ENCODE results near the gene SLC37A2.
"Not testable (repeated sequence)": the region's sequence is repeated elsewhere in the genome, so short reads cannot be mapped to it uniquely, and the experiment has no call there.

SLC37A2 gene

GRCh38 chr11:125084761-125085231 is 21.7 kb downstream of the SLC37A2 start:
- H3K27ac ChIP-seq (ENCODE audit: low read depth, low read length, severe bottlenecking): no peak overlapping the region
- H3K4me3 ChIP-seq (ENCODE audit: extremely low read depth, insufficient read depth, low read length, poor library complexity, severe bottlenecking): no peak overlapping the region
- 84 to 94% methylated on average over 2 to 8 of the region's 8 CpGs for WGBS, 2 experiments (ENCODE audit: insufficient coverage in 2 of 2)
- no peaks in the 10 kb centered on the region for H3K9me3 ChIP-seq (ENCODE audit: control insufficient read depth, low read length)
- H3K36me3 ChIP-seq (ENCODE audit: control insufficient read depth, insufficient read depth, low read length): no peaks in the 10 kb centered on the region
- no peaks in the 10 kb centered on the region for H3K4me1 ChIP-seq (ENCODE audit: control insufficient read depth, insufficient read depth, low read length, poor library complexity, severe bottlenecking)

DNA sequence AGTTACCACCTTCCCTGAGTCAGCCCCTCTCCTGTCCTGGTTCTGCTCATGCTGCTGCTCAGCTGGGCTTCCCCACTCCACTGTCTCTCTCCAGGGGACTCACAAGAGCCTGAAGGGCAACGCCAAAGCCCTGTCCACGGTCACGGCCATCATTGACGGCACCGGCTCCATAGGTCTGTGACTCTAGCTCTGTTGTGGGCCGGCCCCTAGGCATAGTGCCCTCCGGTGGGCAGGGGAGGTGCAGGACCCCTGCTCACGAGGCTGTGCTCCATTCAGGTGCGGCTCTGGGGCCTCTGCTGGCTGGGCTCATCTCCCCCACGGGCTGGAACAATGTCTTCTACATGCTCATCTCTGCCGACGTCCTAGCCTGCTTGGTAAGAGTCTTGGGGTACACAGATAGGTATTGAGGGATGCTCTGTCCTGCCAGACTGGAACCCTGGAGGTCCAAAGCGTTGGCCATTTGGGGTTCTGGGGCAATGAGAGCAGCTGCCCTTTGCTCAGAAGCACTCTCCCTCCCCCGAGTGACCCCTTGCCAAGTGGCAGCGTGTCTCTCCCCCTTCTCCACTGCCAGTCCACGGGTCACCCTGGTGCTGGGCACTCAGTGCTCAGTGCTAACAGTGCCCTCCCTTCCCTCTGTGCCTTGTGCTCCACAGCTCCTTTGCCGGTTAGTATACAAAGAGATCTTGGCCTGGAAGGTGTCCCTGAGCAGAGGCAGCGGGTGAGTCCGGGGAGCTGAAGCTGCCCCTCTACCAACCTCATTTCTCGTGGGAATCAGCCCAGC is 22.4 kb downstream of the SLC37A2 start:
- 77 to 88% methylated on average over 15 to 17 of the region's 20 CpGs for WGBS, 2 experiments (ENCODE audit: insufficient coverage in 2 of 2)
- Histone ChIP-seq H3K27ac (ENCODE audit: low read depth, low read length, severe bottlenecking) (no peak overlapping the region), H3K4me3 (ENCODE audit: extremely low read depth, insufficient read depth, low read length, poor library complexity, severe bottlenecking) (no peak overlapping the region)

GRCh38 chr11:125086633-125087296 is 23.7 kb downstream of the SLC37A2 start:
- Histone ChIP-seq H3K27ac (ENCODE audit: low read depth, low read length, severe bottlenecking) (no peak overlapping the region), H3K36me3 (ENCODE audit: control insufficient read depth, insufficient read depth, low read length) (no peaks in the 10 kb centered on the region), H3K9me3 (ENCODE audit: control insufficient read depth, low read length) (no peaks in the 10 kb centered on the region), H3K4me3 (ENCODE audit: extremely low read depth, insufficient read depth, low read length, poor library complexity, severe bottlenecking) (no peak overlapping the region), H3K4me1 (ENCODE audit: control insufficient read depth, insufficient read depth, low read length, poor library complexity, severe bottlenecking) (peaks cover 4% of the 10 kb centered on the region)
- WGBS, 2 experiments (ENCODE audit: insufficient coverage in 2 of 2): 87 to 90% methylated on average over 8 to 14 of the region's 14 CpGs

More for the DNA sequence above, 22.4 kb downstream of the SLC37A2 start:
- Histone ChIP-seq H3K4me1 (ENCODE audit: control insufficient read depth, insufficient read depth, low read length, poor library complexity, severe bottlenecking) (no peaks in the 10 kb centered on the region), H3K36me3 (ENCODE audit: control insufficient read depth, insufficient read depth, low read length) (no peaks in the 10 kb centered on the region), H3K9me3 (ENCODE audit: control insufficient read depth, low read length) (no peaks in the 10 kb centered on the region)

DNA sequence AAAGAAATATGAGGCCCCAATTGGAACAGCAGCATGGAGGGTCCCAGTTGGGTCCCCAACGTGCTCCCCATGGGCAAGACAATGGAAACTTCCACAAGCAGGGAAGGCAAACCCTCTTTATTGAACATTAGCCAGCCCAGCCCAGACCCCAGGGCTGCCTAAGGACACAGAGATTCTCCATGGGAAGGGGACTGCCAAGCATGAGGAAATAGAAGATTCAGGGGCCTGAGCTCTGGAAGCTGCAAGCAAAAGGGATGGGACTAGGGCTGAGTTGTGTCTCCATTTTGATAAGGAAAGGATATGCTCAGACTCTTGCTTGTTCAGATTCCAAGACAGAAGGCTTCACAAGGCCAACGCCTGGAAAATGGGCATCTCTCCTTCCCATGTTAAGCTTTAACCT is 25.0 kb downstream of the SLC37A2 start:
- 85 to 96% methylated on average over 2 of the region's 2 CpGs for WGBS, 2 experiments (ENCODE audit: insufficient coverage in 2 of 2)

DNA sequence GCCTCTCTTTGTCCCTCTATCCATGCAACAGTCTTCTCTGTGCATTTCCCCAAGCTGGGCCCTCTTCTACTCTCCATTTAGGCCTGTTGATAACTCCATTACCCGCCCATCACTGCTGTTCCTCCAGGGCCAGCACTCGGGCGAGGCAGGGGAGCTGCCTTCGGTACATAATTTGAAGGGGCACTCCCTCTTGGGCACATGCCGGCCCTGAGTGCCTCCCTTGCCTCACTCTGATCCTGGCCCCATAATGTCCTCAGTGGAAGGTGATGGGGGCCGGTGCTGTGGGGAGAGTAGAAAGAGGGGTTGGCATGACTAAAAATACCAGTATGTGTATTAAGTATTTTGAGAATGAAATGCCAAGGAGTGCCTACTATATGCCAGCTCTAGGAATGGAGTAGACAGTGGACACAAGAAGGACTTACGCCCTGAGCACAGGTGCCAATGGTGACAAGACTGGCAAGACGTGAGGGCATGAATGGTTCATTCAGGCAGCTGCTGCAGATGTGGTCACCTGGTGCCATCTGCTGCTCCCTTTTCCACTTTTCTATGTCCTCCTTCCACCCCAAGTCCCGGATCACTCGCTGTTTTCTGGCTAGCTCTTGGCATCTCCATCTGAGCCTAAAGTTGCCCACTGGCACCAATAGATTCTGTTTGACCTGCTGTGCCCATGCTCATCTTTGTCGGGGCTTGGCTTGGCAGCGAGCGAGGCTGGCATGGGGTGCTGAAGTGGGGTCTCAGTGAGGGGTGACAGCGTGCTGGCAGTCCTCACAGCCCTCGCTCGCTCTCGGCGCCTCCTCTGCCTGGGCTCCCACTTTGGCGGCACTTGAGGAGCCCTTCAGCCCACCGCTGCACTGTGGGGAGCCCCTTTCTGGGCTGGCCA is 25.7 kb downstream of the SLC37A2 start:
- Histone ChIP-seq H3K4me1 (ENCODE audit: control insufficient read depth, insufficient read depth, low read length, poor library complexity, severe bottlenecking) (peaks cover 15% of the 10 kb centered on the region), H3K4me3 (ENCODE audit: extremely low read depth, insufficient read depth, low read length, poor library complexity, severe bottlenecking) (no peak overlapping the region), H3K9me3 (ENCODE audit: control insufficient read depth, low read length) (no peaks in the 10 kb centered on the region), H3K36me3 (ENCODE audit: control insufficient read depth, insufficient read depth, low read length) (no peaks in the 10 kb centered on the region), H3K27ac (ENCODE audit: low read depth, low read length, severe bottlenecking) (no peak overlapping the region)
- WGBS, 2 experiments (ENCODE audit: insufficient coverage in 2 of 2): 89 to 90% methylated on average over 10 to 12 of the region's 20 CpGs

More for the DNA sequence above, 25.0 kb downstream of the SLC37A2 start:
- H3K4me1 ChIP-seq (ENCODE audit: control insufficient read depth, insufficient read depth, low read length, poor library complexity, severe bottlenecking): peaks cover 15% of the 10 kb centered on the region
- no peaks in the 10 kb centered on the region for H3K9me3 ChIP-seq (ENCODE audit: control insufficient read depth, low read length)
- H3K4me3 ChIP-seq (ENCODE audit: extremely low read depth, insufficient read depth, low read length, poor library complexity, severe bottlenecking): no peak overlapping the region
- H3K27ac ChIP-seq (ENCODE audit: low read depth, low read length, severe bottlenecking): no peak overlapping the region
- no peaks in the 10 kb centered on the region for H3K36me3 ChIP-seq (ENCODE audit: control insufficient read depth, insufficient read depth, low read length)

DNA sequence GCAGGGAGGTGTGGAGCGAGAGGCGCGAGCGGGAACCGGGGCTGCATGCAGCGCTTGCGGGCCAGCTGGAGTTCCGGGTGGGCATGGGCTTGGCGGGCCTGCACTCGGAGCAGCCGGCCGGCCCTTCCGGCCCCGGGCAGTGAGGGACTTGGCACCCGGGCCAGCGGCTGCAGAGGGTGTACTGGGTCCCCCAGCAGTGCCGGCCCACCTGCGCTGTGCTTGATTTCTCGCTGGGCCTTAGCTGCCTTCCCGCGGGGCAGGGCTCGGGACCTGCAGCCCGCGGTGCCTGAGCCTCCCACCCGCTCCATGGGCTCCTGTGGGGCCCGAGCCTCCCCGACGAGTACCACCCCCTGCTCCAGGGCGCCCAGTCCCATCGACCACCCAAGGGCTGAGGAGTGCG is 26.4 kb downstream of the SLC37A2 start:
- H3K4me3 ChIP-seq (ENCODE audit: extremely low read depth, insufficient read depth, low read length, poor library complexity, severe bottlenecking); H3K36me3 ChIP-seq (ENCODE audit: control insufficient read depth, insufficient read depth, low read length); H3K27ac ChIP-seq (ENCODE audit: low read depth, low read length, severe bottlenecking); H3K9me3 ChIP-seq (ENCODE audit: control insufficient read depth, low read length): not testable (repeated sequence)
- peaks cover 15% of the 10 kb centered on the region for H3K4me1 ChIP-seq (ENCODE audit: control insufficient read depth, insufficient read depth, low read length, poor library complexity, severe bottlenecking)
- 94 to 95% methylated on average over 9 to 27 of the region's 31 CpGs for WGBS, 2 experiments (ENCODE audit: insufficient coverage in 2 of 2)

DNA sequence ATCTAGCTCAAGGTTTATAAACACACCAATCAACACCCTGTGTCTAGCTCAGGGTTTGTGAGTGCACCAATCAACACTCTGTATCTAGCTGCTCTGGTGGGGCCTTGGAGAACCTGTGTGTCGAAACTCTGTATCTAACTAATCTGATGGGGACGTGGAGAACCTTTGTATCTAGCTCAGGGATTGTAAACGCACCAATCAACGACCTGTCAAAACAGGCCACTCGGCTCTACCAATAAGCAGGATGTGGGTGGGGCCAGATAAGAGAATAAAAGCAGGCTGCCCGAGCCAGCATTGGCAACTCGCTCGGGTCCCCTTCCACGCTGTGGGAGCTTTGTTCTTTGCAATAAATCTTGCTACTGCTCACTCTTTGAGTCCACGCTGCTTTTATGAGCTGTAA is 27.0 kb downstream of the SLC37A2 start:
- not testable (repeated sequence) for H3K27ac ChIP-seq (ENCODE audit: low read depth, low read length, severe bottlenecking); H3K9me3 ChIP-seq (ENCODE audit: control insufficient read depth, low read length); H3K4me3 ChIP-seq (ENCODE audit: extremely low read depth, insufficient read depth, low read length, poor library complexity, severe bottlenecking); H3K36me3 ChIP-seq (ENCODE audit: control insufficient read depth, insufficient read depth, low read length)
- 90 to 94% methylated on average over 5 to 10 of the region's 10 CpGs for WGBS, 2 experiments (ENCODE audit: insufficient coverage in 2 of 2)
- H3K4me1 ChIP-seq (ENCODE audit: control insufficient read depth, insufficient read depth, low read length, poor library complexity, severe bottlenecking): peaks cover 15% of the 10 kb centered on the region

DNA sequence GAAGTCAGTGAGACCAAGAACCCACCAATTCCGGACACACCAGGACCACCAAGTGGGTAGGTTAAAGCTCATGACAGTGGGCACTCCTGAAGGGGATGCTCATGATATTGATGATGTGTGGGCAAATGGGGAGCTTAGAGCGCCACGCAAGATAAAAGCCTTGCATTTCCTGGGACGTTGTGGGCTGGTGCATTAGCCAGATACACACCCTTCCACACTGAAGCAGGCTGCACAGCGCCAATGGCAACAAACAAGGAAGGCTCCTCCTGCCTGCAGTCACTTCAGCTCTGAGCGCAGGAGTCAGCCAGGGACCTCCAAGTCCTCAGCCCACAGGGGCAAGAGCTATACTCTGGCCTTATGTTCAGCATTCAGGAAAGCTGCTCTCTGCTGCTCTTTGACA is 27.7 kb downstream of the SLC37A2 start:
- H3K27ac ChIP-seq (ENCODE audit: low read depth, low read length, severe bottlenecking): no peak overlapping the region
- H3K4me3 ChIP-seq (ENCODE audit: extremely low read depth, insufficient read depth, low read length, poor library complexity, severe bottlenecking): no peak overlapping the region
- WGBS, 2 experiments (ENCODE audit: insufficient coverage in 2 of 2): 85 to 87% methylated on average over 3 to 5 of the region's 6 CpGs

GRCh38 chr11:125091247-125091876 is 28.3 kb downstream of the SLC37A2 start:
- Histone ChIP-seq H3K4me1 (ENCODE audit: control insufficient read depth, insufficient read depth, low read length, poor library complexity, severe bottlenecking) (peaks cover 15% of the 10 kb centered on the region), H3K27ac (ENCODE audit: low read depth, low read length, severe bottlenecking) (peak overlapping the region; percentile 57), H3K36me3 (ENCODE audit: control insufficient read depth, insufficient read depth, low read length) (peaks cover 7% of the 10 kb centered on the region), H3K4me3 (ENCODE audit: extremely low read depth, insufficient read depth, low read length, poor library complexity, severe bottlenecking) (no peak overlapping the region), H3K9me3 (ENCODE audit: control insufficient read depth, low read length) (no peaks in the 10 kb centered on the region)
- WGBS, 2 experiments (ENCODE audit: insufficient coverage in 2 of 2): 44 to 79% methylated on average over 4 of the region's 5 CpGs

More for the DNA sequence above, 27.7 kb downstream of the SLC37A2 start:
- Histone ChIP-seq H3K9me3 (ENCODE audit: control insufficient read depth, low read length) (no peaks in the 10 kb centered on the region), H3K36me3 (ENCODE audit: control insufficient read depth, insufficient read depth, low read length) (peaks cover 1% of the 10 kb centered on the region), H3K4me1 (ENCODE audit: control insufficient read depth, insufficient read depth, low read length, poor library complexity, severe bottlenecking) (peaks cover 15% of the 10 kb centered on the region)
